GM18858 (cell line): ENCODE data around the gene SERP2.

ENCODE experiments used
- ATAC-seq: cut with Tn5 transposase; IDR thresholded peaks from one replicate; pipeline ENCODE4 v1.9.1; 2021; ENCODE audit not compliant: unreplicated experiment

SERP2 gene

GRCh38 chr13:44355621-44356020 lies 18.0 kb upstream of the SERP2 start:
- no peak for ATAC-seq

GRCh38 chr13:44359983-44360375 lies 13.6 kb upstream of the SERP2 start:
- no peak for ATAC-seq

- no peak for ATAC-seq
Measured at GRCh38 chr13:44362394-44363040, 11.1 kb upstream of the SERP2 start.

GRCh38 chr13:44363631-44364344 lies 9.8 kb upstream of the SERP2 start:
- no peak for ATAC-seq

GRCh38 chr13:44364345-44365000 lies 9.2 kb upstream of the SERP2 start:
- ATAC-seq, result no peak

DNA sequence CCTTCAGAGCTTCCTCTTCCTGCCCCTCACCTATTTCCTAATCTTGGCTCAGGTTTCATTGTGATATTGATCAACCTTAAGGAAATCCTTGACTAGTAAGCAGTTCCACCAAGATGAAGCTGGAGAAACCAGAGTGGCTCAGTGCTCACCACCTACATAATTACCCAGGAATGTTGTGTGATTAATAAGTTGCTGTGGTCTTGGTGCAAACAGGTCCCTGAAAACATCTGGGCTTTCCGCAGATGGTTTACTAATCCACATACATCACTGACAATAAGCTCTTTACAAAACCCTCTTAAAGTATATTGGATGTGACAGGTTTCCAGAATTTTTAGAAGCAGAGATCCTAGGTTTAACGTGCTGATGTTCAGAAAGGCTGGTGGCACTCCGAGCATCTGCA lies 8.6 kb upstream of the SERP2 start:
- ATAC-seq, result no peak

DNA sequence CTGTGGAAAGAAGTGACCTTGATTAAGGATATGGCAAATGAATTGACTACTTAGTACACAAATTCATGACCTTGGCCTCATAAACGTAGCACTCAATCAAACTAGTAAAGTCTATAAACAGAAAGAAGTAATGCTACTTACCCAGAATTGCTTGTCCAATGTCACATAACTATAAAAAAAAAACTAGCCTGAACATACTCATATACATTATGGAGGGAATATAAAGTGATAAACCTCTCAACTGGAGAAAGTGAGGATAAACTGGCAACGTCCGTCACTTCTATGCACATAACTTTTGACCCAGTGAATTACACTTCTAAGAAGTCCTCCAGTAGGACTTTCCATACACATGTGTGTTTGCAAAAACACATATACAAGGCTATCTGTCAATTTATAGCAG lies 7.7 kb upstream of the SERP2 start:
- no peak for ATAC-seq

GRCh38 chr13:44368062-44368591 lies 5.5 kb upstream of the SERP2 start:
- no peak for ATAC-seq

DNA sequence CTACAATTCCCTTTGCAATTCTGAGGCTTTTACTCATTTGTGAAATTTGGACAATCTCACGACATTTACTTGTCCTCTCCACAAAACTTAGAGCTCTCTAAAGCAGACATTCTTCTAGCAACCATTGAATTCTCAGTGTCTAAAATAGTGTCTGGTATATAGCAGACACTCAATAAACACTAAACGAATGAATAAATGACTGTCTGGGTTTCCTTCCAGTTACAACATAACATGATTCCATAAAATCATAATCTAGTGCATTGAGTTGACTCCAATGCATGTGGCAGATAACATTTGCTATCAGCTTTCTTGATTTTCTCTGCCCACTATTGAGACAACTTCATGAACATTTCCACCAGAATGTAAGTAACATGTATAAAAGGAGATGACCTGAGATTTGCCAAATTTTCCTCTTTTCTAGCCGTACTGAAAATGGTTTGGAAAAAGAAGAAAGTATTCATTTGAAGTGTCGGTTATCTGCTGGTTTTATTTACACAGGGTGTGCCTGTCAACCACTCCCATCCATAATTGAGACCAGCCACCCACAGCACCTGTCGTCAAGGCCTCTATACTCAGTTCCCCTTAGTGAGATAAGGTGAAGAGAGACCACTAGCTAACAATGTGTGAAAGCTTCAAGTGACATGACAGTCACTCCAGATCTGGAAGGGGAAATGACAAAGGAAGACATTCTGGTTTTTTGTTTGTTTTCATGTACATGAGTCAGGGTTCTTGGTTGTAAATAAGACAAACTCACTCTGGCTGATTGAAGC lies 4.8 kb upstream of the SERP2 start:
- no peak for ATAC-seq

DNA sequence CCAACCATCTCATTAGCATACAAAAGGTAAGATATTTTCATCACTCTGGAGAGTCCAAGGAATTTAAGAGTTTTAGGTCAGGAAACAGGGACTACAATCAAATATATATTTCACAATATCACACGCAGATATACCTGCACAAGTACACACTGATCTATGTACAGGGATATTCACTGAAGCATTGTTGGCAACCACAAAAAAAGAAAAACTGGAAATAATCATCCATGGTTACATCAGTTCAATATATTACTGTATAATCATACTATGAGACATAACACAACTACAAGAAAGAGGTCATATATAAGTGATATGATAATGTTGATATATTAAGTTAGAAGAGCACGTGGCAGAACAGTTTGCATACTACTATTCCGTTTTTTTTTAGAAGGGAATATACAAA lies 2.2 kb upstream of the SERP2 start:
- no peak for ATAC-seq

GRCh38 chr13:44373247-44373600 lies 400 bp upstream of the SERP2 start:
- no peak for ATAC-seq

DNA sequence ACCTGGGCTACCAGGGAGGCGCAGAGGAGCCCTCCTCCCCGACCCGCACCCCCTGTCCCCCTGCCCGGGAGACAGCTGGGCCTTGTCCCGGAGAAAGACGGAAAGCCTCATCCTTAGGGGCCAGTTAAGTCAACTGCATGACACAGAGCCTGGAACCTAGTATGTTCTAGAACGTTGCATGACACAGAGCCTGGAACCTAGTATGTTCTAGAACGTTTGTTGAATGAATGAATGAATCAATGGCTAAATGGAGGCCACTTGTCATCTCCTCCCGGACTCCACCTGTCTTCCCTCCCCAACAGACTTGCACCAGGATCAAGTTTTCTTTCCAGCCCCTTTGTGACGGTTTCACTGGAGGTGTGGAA lies 706 bp downstream of the SERP2 start:
- ATAC-seq, result no peak

DNA sequence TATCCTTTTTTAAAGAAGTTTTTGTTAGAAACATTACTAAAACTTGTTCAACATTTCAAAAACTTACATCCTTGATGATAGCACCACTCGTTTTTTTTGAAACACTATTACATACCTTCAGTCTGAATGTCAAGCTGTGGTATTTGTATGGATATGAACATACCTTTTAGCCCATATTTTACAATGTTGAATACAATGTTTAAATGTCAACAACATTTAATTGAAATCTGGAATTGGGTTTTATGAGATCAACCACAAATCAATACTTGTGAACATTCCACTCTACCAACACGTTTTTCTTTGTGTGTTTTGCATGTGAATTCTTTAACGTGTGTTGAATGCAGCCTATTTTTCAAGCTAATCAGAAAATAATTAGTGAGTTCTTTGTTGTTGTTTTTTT lies 4.7 kb downstream of the SERP2 start:
- ATAC-seq, result no peak

DNA sequence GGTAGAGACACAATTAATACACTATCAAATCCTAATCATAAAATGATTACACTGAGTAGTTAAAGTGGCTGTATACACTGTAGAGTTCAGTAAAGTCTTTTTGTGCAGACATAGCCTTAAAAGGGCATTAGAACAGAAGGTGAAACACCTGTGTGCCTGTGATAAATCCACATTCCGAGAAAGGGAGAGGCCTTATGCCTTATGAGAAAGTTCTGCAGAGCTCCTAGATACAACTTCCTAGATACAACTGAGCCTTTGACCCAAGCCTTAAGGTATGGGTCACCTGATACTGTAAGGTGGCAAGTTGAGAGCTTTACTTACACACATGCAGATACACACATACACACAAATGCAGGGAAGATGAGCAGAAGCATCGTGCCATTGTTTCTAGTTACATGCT lies 6.3 kb downstream of the SERP2 start:
- ATAC-seq, result no peak

DNA sequence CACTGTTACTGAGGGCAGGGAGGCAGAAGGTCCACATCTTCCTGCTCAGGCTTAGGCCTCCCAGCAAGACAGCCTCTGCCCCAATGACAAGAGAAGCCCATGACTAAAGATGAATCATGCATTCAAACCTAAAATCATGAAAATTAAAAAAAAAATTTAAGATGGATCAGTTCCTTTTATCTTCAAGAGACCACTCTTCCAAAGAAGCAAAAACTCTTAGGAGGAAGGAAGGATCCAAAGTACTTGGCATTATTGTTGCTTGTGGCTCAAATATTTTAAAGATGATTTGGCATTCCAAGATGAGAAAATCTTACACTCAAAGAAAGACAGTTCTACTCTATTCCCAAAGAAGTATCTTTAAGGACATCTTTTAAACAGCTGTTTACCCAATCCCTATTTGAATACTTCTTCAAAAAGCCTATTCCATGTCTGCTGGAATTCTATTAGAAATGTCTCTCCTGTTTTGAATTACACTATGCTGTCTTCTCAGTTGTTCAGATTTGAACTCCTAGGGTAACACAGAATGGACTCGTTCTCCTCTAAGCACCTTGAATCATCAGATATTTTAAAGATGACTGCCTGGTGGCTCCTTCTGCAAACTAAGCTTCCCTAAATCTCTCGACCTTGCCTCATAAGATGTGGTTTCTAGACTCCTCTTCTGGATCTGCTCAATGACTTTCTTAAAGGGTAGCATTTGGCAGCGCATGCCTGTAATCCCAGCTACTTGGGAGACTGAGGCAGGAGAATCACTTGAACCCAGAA lies 7.0 kb downstream of the SERP2 start:
- ATAC-seq, result no peak

DNA sequence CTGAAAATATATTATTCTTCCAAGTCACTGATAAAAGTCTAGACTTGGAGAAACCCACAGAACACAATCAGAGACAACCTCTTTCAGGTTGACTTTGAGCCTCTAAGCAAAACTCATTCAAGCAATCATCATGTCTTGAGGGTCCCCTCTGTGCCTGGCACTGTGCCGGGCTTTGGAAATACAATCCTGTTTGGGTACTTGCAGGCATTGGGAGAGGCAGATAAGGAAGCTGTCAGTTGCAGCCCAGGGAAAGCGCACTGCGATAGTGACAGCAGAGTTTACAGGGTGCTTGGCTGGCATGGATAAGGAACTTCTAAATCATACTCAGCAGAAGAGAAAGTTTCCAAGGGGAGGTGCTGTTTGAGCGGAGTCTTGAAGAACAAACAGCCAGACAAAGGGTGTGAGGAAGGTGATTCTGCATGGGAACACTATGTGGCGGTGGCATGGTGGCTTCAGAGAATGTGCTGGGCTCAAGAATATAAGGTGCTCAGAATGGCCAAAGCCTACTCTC lies 9.1 kb downstream of the SERP2 start:
- no peak for ATAC-seq

DNA sequence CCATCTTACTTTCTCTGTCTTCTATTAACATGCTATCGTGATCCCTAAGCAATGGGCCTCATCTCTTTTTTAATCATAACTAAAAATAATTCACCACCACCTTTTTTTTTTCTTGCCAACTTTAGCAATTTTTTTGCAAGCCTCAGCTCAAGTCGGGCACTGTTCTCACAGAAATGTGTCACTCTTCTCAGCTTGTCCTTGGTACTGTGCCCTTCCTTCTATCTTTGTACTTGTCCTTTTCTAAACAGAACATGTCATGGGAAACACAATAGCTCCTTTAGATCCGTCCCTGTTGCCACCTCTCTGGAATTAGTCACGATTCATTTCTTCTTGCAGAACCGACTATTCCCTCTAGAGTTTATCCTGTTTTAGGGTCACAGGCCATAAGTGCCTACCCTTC lies 10.3 kb downstream of the SERP2 start:
- ATAC-seq, result no peak

DNA sequence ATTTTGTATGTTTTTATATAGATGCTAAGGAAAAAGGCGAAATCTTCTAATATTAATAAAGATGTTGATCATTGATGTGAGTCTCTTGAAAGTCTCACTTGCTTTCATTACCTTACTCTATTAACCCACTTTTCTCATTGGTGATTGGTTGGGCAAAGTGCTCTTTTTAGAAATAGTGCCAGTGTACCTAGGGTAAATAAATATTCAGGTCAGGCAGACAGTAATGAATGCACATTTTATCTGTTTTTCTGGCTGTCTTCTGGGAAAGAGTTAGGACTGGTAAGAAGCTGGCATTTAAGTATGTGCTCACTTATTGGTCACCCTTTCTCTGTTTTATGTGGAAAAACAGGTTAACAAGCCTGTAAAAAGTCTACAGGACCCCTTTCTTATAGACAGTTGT lies 11.2 kb downstream of the SERP2 start:
- no peak for ATAC-seq

DNA sequence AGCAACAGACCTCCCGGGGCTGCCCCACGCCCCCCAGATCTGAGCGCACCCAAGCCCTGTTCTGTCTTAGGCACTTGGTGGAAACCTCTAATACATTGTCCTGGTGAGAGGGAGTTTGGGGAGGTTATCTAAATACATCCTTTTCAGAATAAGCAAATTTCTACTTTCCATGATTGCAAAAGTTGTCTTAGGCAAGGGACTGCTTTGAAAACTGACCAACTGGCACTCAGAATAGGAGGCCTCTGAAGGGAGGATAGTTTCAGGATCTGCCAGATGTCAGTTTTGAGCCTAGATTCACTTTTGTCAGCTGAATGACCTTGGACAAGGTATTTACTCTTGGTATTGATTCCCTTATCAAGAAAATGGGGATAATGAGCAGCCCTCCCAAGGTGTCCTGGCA lies 11.8 kb downstream of the SERP2 start:
- ATAC-seq, result no peak

DNA sequence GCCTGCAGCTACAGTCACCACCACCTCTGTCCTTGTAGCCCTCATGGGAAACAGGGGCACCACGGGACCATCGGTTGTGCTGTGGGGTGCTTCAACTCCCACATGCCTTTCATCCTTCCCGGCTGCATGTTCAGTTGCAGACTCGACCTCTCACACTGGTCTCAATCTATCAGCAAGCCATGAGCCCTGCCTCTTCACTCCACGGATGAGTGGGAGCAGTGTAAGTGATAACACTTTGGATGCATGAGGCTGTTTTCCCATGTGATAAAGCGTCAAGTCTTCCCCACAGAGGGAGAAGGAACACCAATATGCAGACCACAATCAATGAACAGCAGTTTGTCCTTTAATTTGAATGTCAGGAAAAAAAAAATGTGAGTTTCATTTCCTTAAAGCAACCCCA lies 12.2 kb downstream of the SERP2 start:
- ATAC-seq, result no peak
